NCI-H2081 treated with DMSO at 0.1 percent for 48 hours (cell line): ENCODE measurements around the gene LANCL3.
"Not testable (repeated sequence)": the region's sequence is repeated elsewhere in the genome, so short reads cannot be mapped to it uniquely, and the experiment has no call there.

ENCODE experiments used
- DNase-seq: peaks from one replicate; lab custom pipeline; 2025; lab: John Stamatoyannopoulos, UW

The LANCL3 gene

DNA sequence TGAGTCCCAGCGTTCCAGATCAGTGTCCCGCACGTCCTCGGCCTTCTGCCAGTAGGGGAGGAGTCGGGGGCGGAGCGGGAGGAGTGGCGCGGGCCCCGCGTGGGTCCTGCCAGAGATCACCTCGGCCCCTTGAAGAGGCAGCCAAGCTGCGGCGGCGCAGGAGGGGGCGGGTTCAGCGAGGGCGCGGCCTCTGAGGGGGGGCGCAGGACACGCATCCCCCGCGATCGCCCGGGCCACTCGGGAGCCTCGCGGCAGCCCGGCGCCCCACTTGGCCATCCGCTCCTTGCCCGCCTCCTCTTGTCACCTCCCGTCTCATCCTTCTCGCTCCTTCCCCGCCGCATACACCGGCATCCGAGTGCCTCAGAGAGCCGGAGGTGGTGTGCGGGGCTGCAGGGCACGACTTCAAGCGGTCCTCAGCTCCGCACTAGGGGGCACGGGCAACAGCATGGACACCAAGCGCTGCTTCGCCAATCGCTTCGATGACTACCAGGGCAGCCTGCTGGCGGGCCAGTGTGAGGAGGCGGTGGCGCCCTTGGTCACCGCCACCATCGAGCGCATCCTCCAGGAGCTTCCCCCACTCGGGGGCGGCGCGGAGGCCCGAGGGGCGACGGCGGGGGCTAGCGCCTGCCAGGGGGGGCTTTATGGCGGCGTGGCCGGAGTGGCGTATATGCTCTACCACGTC, at the start of gene LANCL3:
TSS of gene LANCL3 (plus strand) at position 236 of the 682 bp plus-strand sequence. CDS start at position 446, 210 bp downstream.
- DNase-seq: not testable (repeated sequence)

DNA sequence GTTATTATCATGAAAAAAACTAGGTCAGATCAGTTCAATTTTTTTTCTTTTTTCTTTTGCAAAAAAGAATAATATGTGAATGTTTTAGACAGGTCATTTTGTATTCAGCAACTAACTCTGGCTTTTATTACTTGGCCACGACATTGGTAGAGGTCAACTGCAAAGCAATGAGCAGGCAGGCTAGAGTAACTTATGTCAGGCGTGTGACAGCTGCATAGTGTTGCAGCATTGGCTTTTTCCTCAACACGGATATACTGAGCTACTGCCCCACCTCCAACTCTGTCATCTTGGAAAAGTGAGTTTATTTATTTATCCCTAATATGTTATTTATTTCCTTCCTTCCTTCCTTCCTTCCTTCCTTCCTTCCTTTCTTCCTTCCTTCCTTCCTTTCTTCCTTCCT, 47.8 kb upstream of the LANCL3 start:
- not testable (repeated sequence) for DNase-seq

DNA sequence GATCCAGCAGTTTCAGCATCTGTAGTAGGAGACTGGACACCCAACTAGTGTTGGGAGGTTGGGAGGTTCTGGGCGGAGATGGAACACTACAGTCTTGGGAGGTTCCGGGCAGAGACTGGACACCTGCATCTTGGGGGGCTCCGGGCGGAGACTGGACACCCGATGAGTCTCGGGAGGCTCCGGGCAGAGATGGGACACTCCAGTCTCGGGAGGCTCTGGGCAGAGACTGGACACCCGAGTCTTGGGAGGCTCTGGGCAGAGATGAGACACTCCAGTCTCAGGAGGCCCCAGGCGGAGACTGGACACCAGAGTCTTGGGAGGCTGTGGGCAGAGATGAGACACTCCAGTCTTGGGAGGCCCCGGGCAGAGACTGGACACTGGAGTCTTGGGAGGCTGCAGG, 29.5 kb upstream of the LANCL3 start:
- no peak for DNase-seq

DNA sequence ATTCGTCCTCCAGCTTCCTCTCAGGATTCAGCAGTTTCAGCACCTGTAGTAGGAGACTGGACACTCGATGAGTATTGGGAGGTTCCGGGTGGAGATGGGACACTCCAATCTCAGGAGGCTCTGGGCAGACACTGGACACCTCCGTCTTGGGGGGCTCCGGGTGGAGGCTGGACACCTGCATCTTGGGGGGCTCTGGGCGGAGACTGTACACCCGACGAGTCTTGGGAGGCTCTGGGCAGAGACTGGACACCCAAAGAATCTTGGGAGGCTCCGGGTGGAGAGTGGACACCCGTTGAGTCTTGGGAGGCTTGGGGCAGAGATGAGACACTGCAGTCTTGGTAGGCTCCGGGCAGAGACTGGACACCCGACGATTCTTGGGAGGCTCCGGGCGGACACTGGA, 28.7 kb upstream of the LANCL3 start:
- no peak for DNase-seq

DNA sequence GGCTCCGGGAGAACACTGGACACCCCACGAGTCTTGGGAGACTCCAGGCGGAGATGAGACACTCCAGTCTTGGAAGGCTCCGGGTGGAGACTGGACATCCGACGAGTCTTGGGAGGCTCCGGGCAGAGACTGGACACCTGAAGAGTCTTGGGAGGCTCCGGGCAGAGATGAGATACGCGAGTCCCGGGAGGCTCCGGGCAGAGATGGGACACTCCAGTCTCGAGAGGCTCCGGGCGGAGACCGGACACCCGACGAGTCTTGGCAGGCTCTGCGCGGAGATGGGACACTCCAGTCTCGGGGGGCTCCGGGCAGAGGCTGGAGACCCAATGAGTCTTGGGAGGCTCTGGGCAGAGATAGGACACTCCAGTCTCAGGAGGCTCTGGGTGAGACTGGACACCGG, 28.1 kb upstream of the LANCL3 start:
- no peak for DNase-seq

DNA sequence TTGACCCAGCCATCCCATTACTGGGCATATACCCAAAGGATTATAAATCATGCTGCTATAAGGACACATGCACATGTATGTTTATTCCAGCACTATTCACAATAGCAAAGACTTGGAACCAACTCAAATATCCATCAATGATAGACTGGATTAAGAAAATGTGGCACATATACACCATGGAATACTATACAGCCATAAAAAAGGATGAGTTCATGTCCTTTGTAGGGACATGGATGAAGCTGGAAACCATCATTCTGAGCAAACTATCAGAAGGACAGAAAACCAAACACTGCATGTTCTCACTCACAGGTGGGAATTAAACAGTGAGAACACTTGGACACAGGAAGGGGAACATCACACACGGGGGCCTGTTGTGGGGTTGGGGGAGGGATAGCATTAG, 26.9 kb upstream of the LANCL3 start:
- DNase-seq: not testable (repeated sequence)

DNA sequence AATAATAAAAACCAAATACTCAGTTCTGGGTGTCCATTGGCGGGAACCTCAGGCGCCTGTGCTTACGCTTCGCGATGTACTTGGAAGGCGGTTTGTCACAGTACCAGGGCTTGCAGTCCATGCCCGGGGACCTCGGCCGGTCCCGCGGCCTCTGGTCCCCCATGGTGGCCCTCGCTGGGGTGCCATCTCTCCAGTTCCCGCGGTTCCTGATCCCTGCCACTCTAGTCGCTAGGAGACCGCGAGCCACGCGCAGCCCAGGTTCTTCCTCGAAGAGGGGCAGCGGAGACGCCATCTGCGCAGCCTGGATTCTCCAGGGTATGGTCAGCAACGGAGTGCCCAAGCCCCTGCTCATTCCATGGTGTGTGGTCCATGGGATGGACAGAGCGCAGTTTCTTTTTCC, 26.4 kb upstream of the LANCL3 start:
- no peak for DNase-seq

DNA sequence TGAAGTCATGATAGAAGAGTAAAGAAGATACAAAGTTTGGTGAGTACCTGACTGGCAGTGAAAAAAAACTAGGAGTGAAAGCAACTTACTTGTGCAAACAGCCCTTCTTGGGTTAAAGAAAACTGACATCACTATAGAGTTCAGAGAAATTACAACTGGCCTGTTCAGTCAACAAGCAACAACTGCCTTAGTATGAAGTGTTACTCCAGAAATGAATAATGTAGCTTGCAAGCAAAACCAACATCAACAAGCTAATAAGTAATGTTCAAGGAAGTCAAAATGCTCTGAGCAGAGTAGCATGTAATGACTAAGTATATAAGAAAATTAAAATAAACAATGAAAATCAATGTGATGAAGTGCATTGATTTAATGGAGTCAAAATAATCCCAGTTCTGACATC, 21.8 kb upstream of the LANCL3 start:
- not testable (repeated sequence) for DNase-seq

DNA sequence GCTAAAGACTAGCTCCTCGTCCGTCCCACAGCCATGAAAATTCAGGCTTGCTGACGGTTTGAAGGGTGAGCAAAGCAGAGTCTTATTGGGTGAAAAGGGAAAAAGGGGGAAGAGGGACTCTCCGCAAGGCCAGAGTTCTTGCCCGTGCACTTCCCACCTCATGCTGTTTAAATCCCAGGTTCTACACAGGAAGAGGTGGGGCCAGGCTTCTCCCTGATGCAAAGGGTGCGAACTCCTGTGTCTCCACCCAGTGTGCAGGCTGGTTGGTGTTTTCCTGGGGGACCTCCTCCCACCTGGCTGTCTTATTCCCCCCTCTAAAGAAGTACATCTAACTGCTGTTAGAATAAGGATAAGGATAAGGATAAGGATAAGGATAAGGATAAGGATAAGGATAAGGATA, 18.0 kb upstream of the LANCL3 start:
- no peak for DNase-seq

DNA sequence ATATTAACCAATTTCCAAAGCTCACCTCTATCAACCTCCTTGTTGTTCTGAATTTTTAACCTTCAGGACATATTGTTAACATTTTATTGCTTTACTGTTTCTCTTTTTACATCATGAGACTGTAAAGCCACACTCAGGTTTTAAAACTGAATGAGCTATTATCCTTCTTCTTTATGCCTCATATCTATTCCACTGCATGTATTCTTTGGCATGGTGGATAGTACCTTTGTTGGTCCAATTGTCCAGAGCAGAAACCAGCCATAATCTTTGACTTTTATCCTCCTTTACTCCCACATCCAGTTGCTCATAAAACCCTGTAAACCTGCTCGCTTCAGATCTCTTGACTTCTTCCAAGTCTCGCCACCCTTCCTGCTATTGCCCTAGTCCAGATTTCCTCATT, 6.2 kb upstream of the LANCL3 start:
- DNase-seq: not testable (repeated sequence)

DNA sequence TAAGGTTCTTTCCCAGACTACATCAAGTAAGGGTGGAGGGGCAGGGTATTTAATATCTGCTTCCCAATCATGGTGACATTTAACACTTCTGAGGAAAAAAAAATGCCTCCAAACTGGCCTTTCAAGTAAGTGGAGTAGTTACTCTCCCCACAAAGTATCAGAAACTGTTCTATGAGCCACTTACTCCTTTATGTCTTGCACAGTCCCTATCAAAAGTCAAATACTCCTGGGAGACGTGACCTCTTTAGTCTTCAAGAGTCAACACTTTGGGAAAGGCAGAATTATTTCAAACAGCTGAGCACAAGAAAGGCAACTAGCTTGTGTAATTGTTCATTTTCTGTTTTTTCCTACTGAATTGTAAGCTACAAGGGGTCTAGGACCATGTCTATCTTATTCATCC, 1.1 kb upstream of the LANCL3 start:
- not testable (repeated sequence) for DNase-seq

DNA sequence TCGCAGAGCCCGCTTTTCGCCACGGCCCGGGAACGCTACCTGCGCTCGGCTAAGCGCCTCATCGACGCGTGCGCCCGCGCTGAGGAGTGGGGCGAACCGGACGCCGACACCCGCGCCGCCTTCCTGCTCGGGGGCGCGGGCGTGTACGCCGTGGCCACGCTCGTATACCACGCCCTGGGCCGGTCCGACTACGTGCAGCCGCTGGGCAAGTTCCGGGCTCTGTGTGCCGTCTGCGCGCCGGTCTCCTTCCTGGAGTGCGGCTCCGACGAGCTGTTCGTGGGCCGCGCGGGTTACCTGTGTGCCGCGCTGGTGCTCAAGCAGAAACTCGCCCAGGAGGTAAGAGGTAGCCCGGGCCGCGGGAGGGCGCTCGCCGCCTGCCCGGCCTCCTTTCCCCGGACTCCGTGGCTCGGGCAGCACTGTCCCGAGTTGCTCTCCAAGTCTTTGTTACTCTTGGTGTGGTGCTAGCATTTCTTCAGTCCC, 687 bp downstream of the LANCL3 start:
- not testable (repeated sequence) for DNase-seq

DNA sequence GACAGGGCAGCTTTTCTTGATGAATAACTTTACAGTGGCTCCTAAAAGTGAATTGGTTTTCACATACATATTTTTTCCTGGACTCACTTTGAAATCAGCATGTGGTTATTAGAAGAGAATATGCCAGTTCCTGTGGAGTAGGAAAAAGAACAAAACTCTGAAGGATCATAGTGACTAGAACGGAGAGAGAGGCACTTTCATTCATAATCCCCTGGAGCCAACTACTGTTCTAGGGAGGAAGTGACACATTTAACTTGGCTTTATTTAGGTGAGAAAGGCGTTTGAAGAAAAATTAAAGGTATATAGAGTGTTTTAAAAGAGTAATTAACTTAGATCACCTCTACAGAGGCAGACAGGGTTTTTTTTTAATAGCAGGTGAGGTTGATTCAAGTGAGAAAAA, 1.7 kb downstream of the LANCL3 start:
- not testable (repeated sequence) for DNase-seq

DNA sequence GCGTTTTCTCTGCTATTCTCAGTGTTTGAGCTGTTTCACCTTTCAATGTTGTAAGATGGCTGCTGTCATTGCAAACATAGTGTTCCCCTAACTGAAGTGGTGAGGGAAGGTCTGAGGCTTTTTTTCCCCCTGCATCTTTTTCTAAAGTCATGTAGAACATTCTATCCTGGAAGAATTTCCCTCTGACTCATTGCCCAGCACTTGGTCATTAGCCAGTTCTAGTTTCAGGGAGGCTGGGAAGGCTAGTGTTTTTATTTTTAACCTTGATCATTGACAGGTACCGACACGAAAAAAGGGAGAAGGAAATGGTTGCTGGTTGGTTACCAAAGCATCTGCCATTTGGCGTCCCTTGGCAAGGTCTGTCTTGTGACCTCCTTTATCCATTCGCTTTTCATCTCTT, 6.6 kb downstream of the LANCL3 start:
- DNase-seq: no peak

DNA sequence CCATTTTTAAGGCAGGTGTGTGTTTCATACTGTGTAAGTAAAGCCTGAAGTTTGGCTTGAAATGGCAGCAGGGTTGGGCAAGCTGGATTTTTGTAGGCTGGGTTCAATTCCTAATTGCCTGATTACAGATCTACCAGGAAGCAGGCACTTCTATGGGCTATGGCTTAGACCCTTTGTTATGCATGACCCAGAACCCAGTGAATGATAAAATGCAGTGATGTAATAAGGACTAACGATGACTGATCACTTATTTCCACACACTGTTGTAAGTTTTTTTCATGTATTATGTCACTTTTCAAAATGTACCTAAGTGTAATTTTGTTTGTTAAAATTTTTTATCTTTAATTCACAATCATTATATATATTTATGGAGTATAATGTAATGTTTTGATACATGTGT, 8.6 kb downstream of the LANCL3 start:
- DNase-seq: no peak

DNA sequence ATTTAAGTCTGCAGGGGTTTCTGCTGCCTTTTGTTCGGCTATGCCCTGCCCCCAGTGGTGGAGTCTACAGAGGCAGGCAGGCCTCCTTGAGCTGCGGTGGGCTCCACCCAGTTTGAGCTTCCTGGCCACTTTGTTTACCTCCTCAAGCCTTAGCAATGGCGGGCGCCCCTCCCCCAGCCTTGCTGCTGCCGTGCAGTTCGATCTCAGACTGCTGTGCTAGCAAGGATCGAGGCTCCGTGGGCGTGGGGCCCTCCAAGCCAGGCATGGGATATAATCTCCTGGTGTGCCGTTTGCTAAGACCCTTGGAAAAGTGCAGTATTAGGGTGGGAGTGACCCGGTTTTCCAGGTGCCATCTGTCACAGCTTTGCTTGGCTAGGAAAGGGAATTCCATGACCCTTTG, 15.9 kb downstream of the LANCL3 start:
- not testable (repeated sequence) for DNase-seq

DNA sequence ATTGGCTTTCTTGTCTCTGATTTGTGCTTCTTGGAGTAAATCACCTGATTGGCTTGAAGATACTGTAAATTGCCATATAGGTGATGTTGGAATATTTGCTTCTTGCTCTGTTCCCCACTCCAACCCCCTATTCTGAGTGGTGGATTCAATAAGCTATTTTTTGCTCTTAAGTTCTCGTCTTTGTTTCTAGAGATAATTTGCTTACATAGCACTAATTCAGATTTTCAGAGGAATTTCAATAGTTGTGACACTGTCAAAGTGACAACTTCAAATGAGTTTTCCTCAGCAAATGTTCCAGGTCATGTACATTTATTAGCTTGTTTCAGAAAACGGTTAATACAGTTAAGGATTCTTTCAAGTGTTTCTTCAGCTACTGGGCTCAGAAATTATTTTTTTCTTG, 18.6 kb downstream of the LANCL3 start:
- DNase-seq: no peak

DNA sequence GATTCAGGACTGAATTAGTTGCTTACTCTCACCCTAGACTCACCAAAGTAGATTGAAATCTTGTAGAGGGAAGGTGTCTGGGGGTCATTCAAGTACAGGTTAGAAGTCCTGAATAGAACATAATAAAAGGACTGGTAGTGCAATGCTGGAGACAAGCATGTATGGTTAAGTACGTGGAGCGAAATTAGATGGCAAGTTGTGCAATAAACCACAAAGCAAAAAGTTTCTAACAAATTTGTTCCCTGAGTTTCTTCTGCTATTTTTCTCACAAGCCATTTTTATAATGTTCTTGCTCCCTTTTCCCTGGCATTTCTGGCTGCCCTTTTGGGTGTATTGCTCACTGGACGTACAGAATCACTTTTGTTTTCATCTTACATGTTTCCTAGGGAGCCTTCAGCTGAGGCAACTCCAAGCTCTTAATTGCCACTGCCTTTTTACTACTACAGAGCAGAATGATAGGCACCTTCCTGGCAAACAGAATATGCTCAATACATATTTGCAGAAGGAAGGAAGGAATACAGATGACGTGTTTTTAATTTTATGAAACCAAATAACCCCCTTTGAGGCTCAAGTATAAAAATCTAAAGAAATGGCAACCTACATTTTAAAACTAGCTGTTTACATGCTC, 23.4 kb downstream of the LANCL3 start:
- no peak for DNase-seq

DNA sequence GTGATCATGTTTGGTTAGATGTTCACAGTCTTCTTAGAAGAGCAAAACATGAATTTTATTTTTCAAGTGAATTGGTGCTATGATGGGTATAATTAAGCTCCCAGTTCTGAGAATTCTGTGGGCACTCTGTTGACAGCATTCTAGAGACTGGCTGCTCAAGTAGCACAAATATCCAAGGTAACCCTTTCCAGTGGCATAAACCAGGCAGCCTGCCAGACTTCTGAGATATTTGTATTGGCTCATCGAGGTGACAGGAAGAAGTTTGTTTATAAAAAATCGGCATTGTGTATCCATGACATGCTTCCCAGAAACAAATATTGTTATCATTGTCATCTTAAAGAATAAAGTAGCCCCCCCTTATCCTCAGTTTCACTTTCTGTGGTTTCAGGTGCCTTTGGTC, 28.3 kb downstream of the LANCL3 start:
- DNase-seq: no peak

DNA sequence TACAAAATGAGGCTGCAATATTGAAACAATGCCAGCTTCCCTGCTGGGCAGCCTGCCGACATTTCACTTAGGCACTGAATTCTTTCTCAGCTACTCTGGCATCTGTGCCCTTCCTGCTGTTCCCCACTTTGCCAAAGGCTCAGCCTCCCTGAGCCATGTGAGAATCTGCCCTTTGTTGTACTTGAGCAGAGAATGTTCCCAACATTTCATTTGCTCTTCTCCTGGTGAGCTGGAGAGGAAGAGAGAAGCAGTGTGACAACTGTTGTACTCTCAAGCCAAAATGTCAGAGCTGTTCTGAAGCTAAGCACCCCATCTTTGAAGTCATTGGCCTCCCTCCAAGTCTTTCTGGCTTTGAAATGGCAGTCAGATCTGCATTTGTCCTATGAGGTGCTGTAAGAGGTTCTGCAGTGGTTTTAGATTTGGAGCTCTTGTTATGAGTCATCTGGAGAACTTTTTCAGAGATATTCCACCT, 32.5 kb downstream of the LANCL3 start:
- no peak for DNase-seq

DNA sequence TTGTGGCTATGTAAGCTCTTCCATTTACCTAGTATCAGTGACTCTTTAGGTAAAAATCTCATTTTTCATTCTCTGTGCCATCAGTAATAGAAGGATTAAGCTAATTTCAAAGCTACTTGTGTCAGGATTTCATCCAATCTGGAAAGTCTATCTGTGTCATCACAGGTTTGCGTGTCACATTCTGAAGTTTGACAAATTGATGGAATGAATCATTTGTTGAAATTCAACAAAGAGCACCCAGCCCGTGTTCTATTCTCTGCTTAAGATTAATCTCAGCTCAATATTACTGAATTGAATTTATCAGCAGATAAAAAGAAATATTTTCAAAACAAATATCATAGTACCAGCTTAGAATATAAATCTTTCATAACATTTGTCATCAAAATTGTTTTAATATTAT, 35.8 kb downstream of the LANCL3 start:
- no peak for DNase-seq

DNA sequence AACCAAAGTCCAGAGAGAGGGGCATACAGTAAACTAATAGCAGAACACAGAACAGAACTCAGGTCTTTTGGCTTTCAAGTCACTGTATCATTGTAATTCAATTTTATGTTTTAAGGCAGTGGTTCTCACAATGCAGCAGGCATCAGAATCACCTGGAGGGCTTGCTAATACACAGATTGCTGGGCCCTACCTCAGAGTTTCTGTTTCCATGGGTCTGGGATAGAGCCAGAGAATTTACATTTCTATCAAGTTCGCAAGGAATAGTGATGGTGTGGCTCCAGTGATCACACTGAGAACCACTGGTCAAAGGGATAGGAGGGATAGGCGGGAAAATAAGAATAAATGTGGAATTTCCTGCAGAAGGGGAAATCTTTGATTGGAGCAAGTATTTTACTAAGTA, 36.7 kb downstream of the LANCL3 start:
- no peak for DNase-seq

DNA sequence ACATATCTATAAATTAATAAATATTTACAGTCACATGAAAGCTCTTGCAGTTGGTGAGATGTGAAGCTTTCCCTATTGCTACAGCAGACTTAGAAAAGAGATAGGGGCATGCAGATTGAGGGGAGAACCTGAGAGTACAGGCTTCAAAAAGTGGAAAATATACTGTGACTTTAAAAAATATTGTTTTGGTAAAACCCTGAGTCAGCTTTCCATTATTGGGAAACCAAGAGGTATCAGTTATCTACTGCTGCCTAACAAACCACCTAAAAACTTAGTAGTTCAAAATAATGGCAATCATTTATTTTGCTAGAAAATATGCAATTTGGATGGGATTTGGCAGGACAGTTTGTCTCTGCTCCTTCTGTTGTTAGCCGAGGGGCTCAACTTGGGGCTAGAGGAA, 38.3 kb downstream of the LANCL3 start:
- DNase-seq: no peak

DNA sequence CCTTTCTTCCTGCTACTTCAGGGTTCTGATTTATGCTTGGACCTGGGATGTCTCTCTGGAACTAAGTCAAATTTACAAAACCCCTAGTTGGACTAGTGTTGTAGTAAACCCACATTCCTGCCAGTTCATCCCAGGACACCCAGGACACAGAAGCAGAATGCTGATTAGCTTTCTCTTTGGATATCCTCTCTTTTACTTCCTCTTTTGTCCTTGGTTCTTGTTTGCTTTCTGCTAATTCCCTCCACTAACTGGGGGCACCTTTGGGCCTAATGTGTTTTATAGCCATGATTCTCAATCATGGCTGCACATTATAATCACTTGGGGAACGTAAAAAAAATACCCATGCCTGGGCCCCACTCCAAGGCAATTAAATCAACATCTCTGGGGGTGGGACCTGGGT, 42.5 kb downstream of the LANCL3 start:
- no peak for DNase-seq
